Neural progenitor cell (in vitro differentiated cells): Measurements from ENCODE around the gene TMEM218.

Source experiments
- EZH2 ChIP-seq: fragments of 200-600 bp; sonication (generic); IDR thresholded peaks from 2 replicates; pipeline ENCODE4 v1.6.1; 2017; ENCODE audit warnings: antibody characterized with exemption, mild to moderate bottlenecking, moderate library complexity
- TF ChIP-seq, protein P1 (sequence below): fragments of 200-600 bp; sonication (generic); IDR thresholded peaks from 2 replicates; pipeline ENCODE4 v1.5.1; 2017; ENCODE audit warnings: antibody characterized with exemption, mild to moderate bottlenecking

GRCh38 chr11:125124618-125124992, 13.2 kb upstream of the TMEM218 start:
- TF ChIP-seq, protein P1, sequence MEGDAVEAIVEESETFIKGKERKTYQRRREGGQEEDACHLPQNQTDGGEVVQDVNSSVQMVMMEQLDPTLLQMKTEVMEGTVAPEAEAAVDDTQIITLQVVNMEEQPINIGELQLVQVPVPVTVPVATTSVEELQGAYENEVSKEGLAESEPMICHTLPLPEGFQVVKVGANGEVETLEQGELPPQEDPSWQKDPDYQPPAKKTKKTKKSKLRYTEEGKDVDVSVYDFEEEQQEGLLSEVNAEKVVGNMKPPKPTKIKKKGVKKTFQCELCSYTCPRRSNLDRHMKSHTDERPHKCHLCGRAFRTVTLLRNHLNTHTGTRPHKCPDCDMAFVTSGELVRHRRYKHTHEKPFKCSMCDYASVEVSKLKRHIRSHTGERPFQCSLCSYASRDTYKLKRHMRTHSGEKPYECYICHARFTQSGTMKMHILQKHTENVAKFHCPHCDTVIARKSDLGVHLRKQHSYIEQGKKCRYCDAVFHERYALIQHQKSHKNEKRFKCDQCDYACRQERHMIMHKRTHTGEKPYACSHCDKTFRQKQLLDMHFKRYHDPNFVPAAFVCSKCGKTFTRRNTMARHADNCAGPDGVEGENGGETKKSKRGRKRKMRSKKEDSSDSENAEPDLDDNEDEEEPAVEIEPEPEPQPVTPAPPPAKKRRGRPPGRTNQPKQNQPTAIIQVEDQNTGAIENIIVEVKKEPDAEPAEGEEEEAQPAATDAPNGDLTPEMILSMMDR = no peak
- no peak for TF ChIP-seq EZH2
